CD4-positive, alpha-beta T cell treated with Interleukin-2 at 100 ng/mL for 4 hours (primary cell): ENCODE measurements around the gene TEX9.
"Not testable (repeated sequence)": the region's sequence is repeated elsewhere in the genome, so short reads cannot be mapped to it uniquely, and the experiment has no call there.

ENCODE experiments used
- DNase-seq: peaks from one replicate; pipeline ENCODE4 v3.0.0-alpha.2; 2020; ENCODE audit warnings: low spot score

The TEX9 gene

GRCh38 chr15:56365075-56365711 is at the start of gene TEX9:
Gene TEX9 (plus strand): TSS chr15:56365426. CDS start chr15:56365451, 25 bp downstream.
- peak; percentile 51 for DNase-seq

GRCh38 chr15:56316561-56316960 is 48.7 kb upstream of the TEX9 start:
- not testable (repeated sequence) for DNase-seq

GRCh38 chr15:56320316-56320715 is 44.9 kb upstream of the TEX9 start:
- no peak for DNase-seq

GRCh38 chr15:56320861-56321260 is 44.4 kb upstream of the TEX9 start:
- DNase-seq = no peak

- no peak for DNase-seq
Measured at GRCh38 chr15:56322444-56322843, 42.8 kb upstream of the TEX9 start.

GRCh38 chr15:56323435-56323834 is 41.8 kb upstream of the TEX9 start:
- no peak for DNase-seq

GRCh38 chr15:56325186-56325585 is 40.0 kb upstream of the TEX9 start:
- no peak for DNase-seq

- DNase-seq = no peak
Measured at GRCh38 chr15:56327721-56328502, 37.3 kb upstream of the TEX9 start.

- no peak for DNase-seq
Measured at GRCh38 chr15:56337084-56337725, 28.0 kb upstream of the TEX9 start.

- no peak for DNase-seq
Measured at GRCh38 chr15:56339594-56339993, 25.6 kb upstream of the TEX9 start.

GRCh38 chr15:56341201-56341600 is 24.0 kb upstream of the TEX9 start:
- no peak for DNase-seq

GRCh38 chr15:56342653-56343052 is 22.6 kb upstream of the TEX9 start:
- no peak for DNase-seq

GRCh38 chr15:56343879-56344278 is 21.3 kb upstream of the TEX9 start:
- DNase-seq = no peak

GRCh38 chr15:56344336-56344735 is 20.9 kb upstream of the TEX9 start:
- DNase-seq = no peak

GRCh38 chr15:56346414-56346813 is 18.8 kb upstream of the TEX9 start:
- no peak for DNase-seq

GRCh38 chr15:56349554-56349953 is 15.7 kb upstream of the TEX9 start:
- no peak for DNase-seq

GRCh38 chr15:56351353-56351752 is 13.9 kb upstream of the TEX9 start:
- DNase-seq = no peak

- DNase-seq = no peak
Measured at GRCh38 chr15:56351957-56352506, 13.2 kb upstream of the TEX9 start.

GRCh38 chr15:56353119-56353518 is 12.1 kb upstream of the TEX9 start:
- DNase-seq = no peak

GRCh38 chr15:56353740-56354139 is 11.5 kb upstream of the TEX9 start:
- DNase-seq = no peak

GRCh38 chr15:56356616-56357015 is 8.6 kb upstream of the TEX9 start:
- no peak for DNase-seq

GRCh38 chr15:56358604-56359003 is 6.6 kb upstream of the TEX9 start:
- DNase-seq = no peak

- DNase-seq = no peak
Measured at GRCh38 chr15:56361987-56362386, 3.2 kb upstream of the TEX9 start.
